T-cell (primary cell): ENCODE results near the gene KAT8. TPM values are rescaled to one million over a fixed set of nuclear protein-coding genes. Genes with fewer than 3 reads are reported as not detected.

ENCODE experiments used
- ATAC-seq, 4 experiments: fragments of 200-7000 bp in 3 of 4; fragments of 150-1000 bp in 1 of 4; cut with Tn5 transposase; replicated peaks in 1 of 4; 1 replicate in 3 of 4; 2 replicates in 1 of 4; pipeline ENCODE4 v1.10.0; 2021; ENCODE audit warnings: moderate library complexity in 3 of 4, mild to moderate bottlenecking in 2 of 4, moderate number of reproducible peaks in 1 of 4
- CTCF ChIA-PET, 2 donors: fragments of 300-600 bp; sonication (Branson Sonifier 250); formaldehyde crosslinking; loops; one replicate each; lab custom pipeline; 2022; ENCODE audit warnings: antibody characterized with exemption in 2 of 2; lab: Charles Lee
- POLR2A ChIA-PET, 2 donors: fragments of 300-600 bp; sonication (Branson Sonifier 250); formaldehyde crosslinking; loops; one replicate each; lab custom pipeline; 2022; ENCODE audit warnings: antibody characterized with exemption in 2 of 2; lab: Charles Lee
- DNase-seq, 35 experiments: peaks; one replicate each; pipeline versions ENCODE4 v3.0.0 to v3.0.0-alpha.2; 2013 to 2023
- H3K27ac ChIP-seq: one replicate; pipeline ENCODE4 v1.5.1; 2013; ENCODE audit warnings: low read length
- H3K27me3 ChIP-seq, 2 experiments: replicated peaks in 1 of 2; 1 replicate in 1 of 2; 2 replicates in 1 of 2; pipeline versions ENCODE4 v1.6.1 to v1.7.0; 2013; ENCODE audit warnings: low read length in 1 of 2, mixed read lengths in 1 of 2; ENCODE audit not compliant: control insufficient read depth in 2 of 2, insufficient read depth in 2 of 2; ENCODE audit errors: extremely low read depth in 1 of 2
- H3K36me3 ChIP-seq, 2 donors: 1 replicate in 1 of 2; 2 replicates in 1 of 2; pipeline versions ENCODE4 v1.6.1 to v1.7.0; 2013; ENCODE audit warnings: low read length in 1 of 2; ENCODE audit not compliant: control insufficient read depth in 2 of 2, insufficient read depth in 1 of 2; ENCODE audit errors: extremely low read depth in 1 of 2
- H3K4me1 ChIP-seq, 2 experiments: 1 replicate in 1 of 2; 2 replicates in 1 of 2; pipeline versions ENCODE4 v1.6.1 to v1.7.0; 2013; ENCODE audit warnings: low read length in 2 of 2, mixed read lengths in 1 of 2; ENCODE audit not compliant: insufficient read depth in 2 of 2, control insufficient read depth in 1 of 2; ENCODE audit errors: extremely low read depth in 1 of 2
- H3K4me3 ChIP-seq, 2 donors: 1 replicate in 1 of 2; 2 replicates in 1 of 2; pipeline versions ENCODE4 v1.5.1 to v1.7.0; 2013; ENCODE audit warnings: mild to moderate bottlenecking in 2 of 2, low read length in 1 of 2, moderate library complexity in 1 of 2; ENCODE audit not compliant: control insufficient read depth in 1 of 2; ENCODE audit errors: extremely low read depth in 1 of 2
- H3K9me3 ChIP-seq: 2 replicates; pipeline ENCODE4 v1.7.0; 2013
- H3K27ac Mint-ChIP-seq, 2 donors: one replicate each; pipeline ENCODE4 v1.8.0; 2020 to 2021; ENCODE audit warnings: mild to moderate bottlenecking in 2 of 2, mixed read lengths in 2 of 2
- H3K27me3 Mint-ChIP-seq, 2 donors: one replicate each; pipeline ENCODE4 v1.8.0; 2021 to 2022; ENCODE audit warnings: mixed read lengths in 2 of 2
- H3K36me3 Mint-ChIP-seq: one replicate; pipeline ENCODE4 v1.8.0; 2021; ENCODE audit warnings: mixed read lengths
- H3K4me1 Mint-ChIP-seq, 3 donors: one replicate each; pipeline ENCODE4 v1.8.0; 2020 to 2022; ENCODE audit warnings: mixed read lengths in 3 of 3, mild to moderate bottlenecking in 1 of 3
- H3K4me3 Mint-ChIP-seq, 3 donors: one replicate each; pipeline ENCODE4 v1.8.0; 2020 to 2022; ENCODE audit warnings: mild to moderate bottlenecking in 3 of 3, mixed read lengths in 3 of 3, moderate library complexity in 3 of 3
- H3K9me3 Mint-ChIP-seq, 3 donors: one replicate each; pipeline ENCODE4 v1.8.0; 2020 to 2022; ENCODE audit warnings: mixed read lengths in 3 of 3
- WGBS: methylation state at CpG from one replicate; pipeline ENCODE4 v1.1.5; 2013; ENCODE audit warnings: missing lambda C conversion rate; ENCODE audit not compliant: insufficient coverage; 5-methylcytosine and 5-hydroxymethylcytosine counted together
- total RNA-seq, 35 experiments: library from RNA in 6 of 35; stranded (reverse) in 6 of 35; fragments of 120-200 nt in 1 of 35; gene quantifications; one replicate each; pipeline versions ENCODE4 v1.2.1 to v1.2.4 and lab custom pipeline; 2013 to 2026

Gene KAT8
- total RNA-seq, 5 donors from 2014 or later (not counting 1 experiment from before 2014, with no cell fraction given) = 92.3 to 122 (median 102) TPM

GRCh38 chr16:31129568-31130335, 12.3 kb downstream of the KAT8 start:
- POLR2A ChIA-PET = interaction anchor here in 1 of 2 donors (0.5 kb wide), 1 partner anchor 12 kb away, joined by 3 read pairs; no protein-coding TSS in a partner anchor
- H3K27me3 ChIP-seq = no peaks in the 10 kb centered on the region
- H3K4me3 ChIP-seq = no peak overlapping the region
- Mint-ChIP-seq H3K4me3 (no peak overlapping the region), H3K27me3 (no peaks in the 10 kb centered on the region), H3K27ac (no peak overlapping the region), H3K9me3 (no peaks in the 10 kb centered on the region), H3K36me3 (peaks cover 24% of the 10 kb centered on the region), H3K4me1 (peaks cover 2 to 9% (median 7%) of the 10 kb centered on the region in 3 donors)
- CTCF ChIA-PET = interaction anchor here in 1 of 2 donors (0.7 kb wide), 1 partner anchor 61 kb away, joined by 4 read pairs; no protein-coding TSS in a partner anchor
- H3K4me1 ChIP-seq = peaks cover 0 to 3% of the 10 kb centered on the region in 2 experiments
- 87% methylated on average over 26 of the region's 29 CpGs for WGBS
- H3K36me3 ChIP-seq = peaks cover 29 to 44% of the 10 kb centered on the region in 2 donors
- no peak overlapping the region for H3K27ac ChIP-seq
- DNase-seq = no peak
- ATAC-seq = no peak
- no peaks in the 10 kb centered on the region for H3K9me3 ChIP-seq

GRCh38 chr16:31130336-31130891, 12.9 kb downstream of the KAT8 start:
- Mint-ChIP-seq H3K4me1 (peaks cover 2 to 9% (median 7%) of the 10 kb centered on the region in 3 donors), H3K4me3 (no peak overlapping the region), H3K9me3 (no peaks in the 10 kb centered on the region), H3K36me3 (peaks cover 24% of the 10 kb centered on the region), H3K27me3 (no peaks in the 10 kb centered on the region), H3K27ac (no peak overlapping the region)
- Histone ChIP-seq H3K27me3 (no peaks in the 10 kb centered on the region), H3K36me3 (peaks cover 29 to 44% of the 10 kb centered on the region in 2 donors), H3K9me3 (no peaks in the 10 kb centered on the region), H3K4me3 (no peak overlapping the region), H3K4me1 (peaks cover 0 to 3% of the 10 kb centered on the region in 2 experiments), H3K27ac (no peak overlapping the region)
- 92% methylated on average over 9 of the region's 10 CpGs for WGBS
- ATAC-seq (no peak), DNase-seq (no peak)
- POLR2A ChIA-PET = interaction anchor here in 1 of 2 donors (0.5 kb wide), 1 partner anchor 57 kb away, joined by 3 read pairs; the partner anchor contains the start of gene ZNF668
- CTCF ChIA-PET = interaction anchor here in 1 of 2 donors (0.7 kb wide), 1 partner anchor 62 kb away, joined by 4 read pairs; no protein-coding TSS in a partner anchor

- Mint-ChIP-seq H3K36me3 (peaks cover 22% of the 10 kb centered on the region), H3K4me3 (no peak overlapping the region), H3K9me3 (no peaks in the 10 kb centered on the region), H3K27ac (no peak overlapping the region), H3K27me3 (no peaks in the 10 kb centered on the region), H3K4me1 (peaks cover 2 to 6% (median 5%) of the 10 kb centered on the region in 3 donors)
- 100% methylated on average over 1 of the region's 6 CpGs for WGBS
- Histone ChIP-seq H3K4me1 (peaks cover 0 to 3% of the 10 kb centered on the region in 2 experiments), H3K36me3 (peaks cover 29 to 44% of the 10 kb centered on the region in 2 donors), H3K4me3 (no peak overlapping the region), H3K9me3 (no peaks in the 10 kb centered on the region), H3K27ac (no peak overlapping the region), H3K27me3 (no peaks in the 10 kb centered on the region)
- ChIA-PET POLR2A (interaction anchor here in 1 of 2 donors (0.5 kb wide), 1 partner anchor 57 kb away, joined by 3 read pairs; the partner anchor contains the start of gene ZNF668), CTCF (interaction anchor here in 1 of 2 donors (0.7 kb wide), 1 partner anchor 62 kb away, joined by 4 read pairs; no protein-coding TSS in a partner anchor)
- ATAC-seq = no peak
- no peak for DNase-seq
Observed at GRCh38 chr16:31130899-31131298, 13.4 kb downstream of the KAT8 start.

GRCh38 chr16:31131416-31131815, 14.0 kb downstream of the KAT8 start:
- H3K27me3 Mint-ChIP-seq = no peaks in the 10 kb centered on the region
- DNase-seq = no peak
- H3K4me3 Mint-ChIP-seq = no peak overlapping the region
- Histone ChIP-seq H3K27me3 (no peaks in the 10 kb centered on the region), H3K4me3 (no peak overlapping the region), H3K27ac (no peak overlapping the region), H3K36me3 (peaks cover 29 to 44% of the 10 kb centered on the region in 2 donors), H3K4me1 (peaks cover 0 to 3% of the 10 kb centered on the region in 2 experiments), H3K9me3 (no peaks in the 10 kb centered on the region)
- ChIA-PET POLR2A (interaction anchor here in 1 of 2 donors (0.5 kb wide), 1 partner anchor 11 kb away, joined by 3 read pairs; no protein-coding TSS in a partner anchor), CTCF (interaction anchor here in 1 of 2 donors (0.5 kb wide), 1 partner anchor 115 kb away, joined by 5 read pairs; no protein-coding TSS in a partner anchor)
- peaks cover 0 to 2% (median under 1%) of the 10 kb centered on the region in 3 donors for H3K4me1 Mint-ChIP-seq
- H3K27ac Mint-ChIP-seq = no peak overlapping the region
- no peak for ATAC-seq
- WGBS = 96% methylated on average over 8 of the region's 11 CpGs
- no peaks in the 10 kb centered on the region for H3K9me3 Mint-ChIP-seq
- peaks cover 17% of the 10 kb centered on the region for H3K36me3 Mint-ChIP-seq

GRCh38 chr16:31131841-31132271, 14.4 kb downstream of the KAT8 start:
- CTCF ChIA-PET = interaction anchor here in 1 of 2 donors (0.5 kb wide), 1 partner anchor 115 kb away, joined by 5 read pairs; no protein-coding TSS in a partner anchor
- H3K36me3 Mint-ChIP-seq = peaks cover 16% of the 10 kb centered on the region

More at GRCh38 chr16:31131841-31132271, 14.4 kb downstream of the KAT8 start:
- Mint-ChIP-seq H3K27ac (no peak overlapping the region), H3K4me1 (peaks cover 0 to 2% (median 0%) of the 10 kb centered on the region in 3 donors), H3K4me3 (no peak overlapping the region), H3K9me3 (no peaks in the 10 kb centered on the region), H3K27me3 (no peaks in the 10 kb centered on the region)
- Histone ChIP-seq H3K27me3 (no peaks in the 10 kb centered on the region), H3K4me3 (no peak overlapping the region), H3K9me3 (no peaks in the 10 kb centered on the region), H3K4me1 (peaks cover 0 to 3% of the 10 kb centered on the region in 2 experiments), H3K36me3 (peaks cover 29 to 43% of the 10 kb centered on the region in 2 donors), H3K27ac (no peak overlapping the region)
- 93% methylated on average over 5 of the region's 5 CpGs for WGBS
- ATAC-seq (no peak), DNase-seq (no peak)
- POLR2A ChIA-PET = interaction anchor here in 1 of 2 donors (0.5 kb wide), 1 partner anchor 11 kb away, joined by 3 read pairs; no protein-coding TSS in a partner anchor
